Panc1 (cell line): ENCODE measurements around the gene SLC11A1. TPM values are rescaled to one million over a fixed set of nuclear protein-coding genes. Genes with fewer than 3 reads are reported as not detected.
A peak's percentile ranks its signal among the peaks of the same experiment; 100 is the strongest.

Source experiments
- ATAC-seq: fragments of 200-7000 bp; cut with Tn5 transposase; 2 replicates; pipeline ENCODE4 v1.9.1; 2020; ENCODE audit warnings: mild to moderate bottlenecking, moderate library complexity
- BruUV-seq: library from RNA; stranded (reverse); fragments of 400-500 nt; replicated peaks from 2 replicates; lab custom pipeline; 2021; lab: Mats Ljungman, UMichigan
- CTCF ChIA-PET: fragments of 300-600 bp; sonication (Branson Sonifier 250); formaldehyde crosslinking; loops from one replicate; lab custom pipeline; 2022; ENCODE audit warnings: antibody characterized with exemption; lab: Charles Lee
- POLR2A ChIA-PET: fragments of 300-600 bp; sonication (Branson Sonifier 250); formaldehyde crosslinking; loops from one replicate; lab custom pipeline; 2022; ENCODE audit warnings: antibody characterized with exemption; lab: Charles Lee
- DNase-seq: peaks from one replicate; pipeline ENCODE4 v3.0.0-alpha.2; 2010; ENCODE audit warnings: low read depth, low spot score
- H3K27ac ChIP-seq: 2 replicates; pipeline ENCODE4 v1.5.1; 2011; ENCODE audit warnings: mild to moderate bottlenecking, low read length, inconsistent platforms
- H3K27me3 ChIP-seq: fragments of 200-500 bp; sonication (Bioruptor generic); 2 replicates; pipeline ENCODE4 v1.6.0; 2014; ENCODE audit warnings: low read length, inconsistent platforms; ENCODE audit not compliant: control insufficient read depth, insufficient read depth
- H3K36me3 ChIP-seq: fragments of 200-500 bp; sonication (Bioruptor generic); 2 replicates; pipeline ENCODE4 v1.5.1; 2014; ENCODE audit warnings: inconsistent platforms, mild to moderate bottlenecking, low read length, moderate library complexity; ENCODE audit not compliant: control insufficient read depth, insufficient read depth
- H3K4me1 ChIP-seq: 2 replicates; pipeline ENCODE4 v1.5.1; 2011; ENCODE audit warnings: inconsistent platforms, mild to moderate bottlenecking, low read length, moderate library complexity; ENCODE audit not compliant: control insufficient read depth, insufficient read depth
- H3K4me3 ChIP-seq, 2 experiments: 2 replicates each; pipeline ENCODE4 v1.5.1; 2011 to 2012; ENCODE audit warnings: low read depth in 2 of 2, low read length in 2 of 2, mild to moderate bottlenecking in 2 of 2, inconsistent platforms in 1 of 2, moderate library complexity in 1 of 2
- H3K9me3 ChIP-seq: fragments of 200-500 bp; sonication (Bioruptor generic); 2 replicates; pipeline ENCODE4 v1.5.1; 2014; ENCODE audit warnings: low read depth, mild to moderate bottlenecking, inconsistent platforms, low read length, moderate library complexity; ENCODE audit not compliant: control insufficient read depth, insufficient read depth
- POLR2AphosphoS5 ChIP-seq: IDR thresholded peaks from 2 replicates; pipeline ENCODE4 v1.6.1; 2012; ENCODE audit warnings: mild to moderate bottlenecking, low read depth, low read length, moderate library complexity
- SIN3A ChIP-seq: IDR thresholded peaks from 2 replicates; pipeline ENCODE4 v1.6.1; 2012; ENCODE audit warnings: low read depth, mild to moderate bottlenecking, low read length, moderate library complexity, borderline replicate concordance; ENCODE audit not compliant: insufficient read depth
- TCF7L2 ChIP-seq: IDR thresholded peaks from 2 replicates; pipeline ENCODE4 v1.6.1; 2011; ENCODE audit warnings: mild to moderate bottlenecking, low read depth, low read length, inconsistent platforms
- in situ Hi-C: cut with HindIII; loops from 2 replicates; pipeline ENCODE4 v1.10.0; 2016; ENCODE audit warnings: low sequenced_read_pairs, low pct_unique_long_range_greater_than_20kb
- intact Hi-C: fragments of 100-400 bp; cut with micrococcal nuclease; formaldehyde crosslinking; loops from one replicate; pipeline ENCODE4 v1.10.0; 2022; ENCODE audit not compliant: unreplicated experiment
- total RNA-seq: library from RNA; stranded (reverse); gene quantifications from one replicate; pipeline ENCODE4 v1.2.1, GENCODE V29; 2021; ENCODE audit not compliant: unreplicated experiment
- TF ChIP-seq, protein P1 (sequence below): fragments of 450-650 bp; IDR thresholded peaks from 2 replicates; pipeline ENCODE4 v1.5.1; 2017; ENCODE audit warnings: mild to moderate bottlenecking
- TF ChIP-seq, protein P2 (sequence below), 2 experiments: IDR thresholded peaks; 2 replicates each; pipeline ENCODE4 v1.6.1; 2011 to 2012; ENCODE audit warnings: low read depth in 2 of 2, control low read depth in 1 of 2, low read length in 1 of 2, mild to moderate bottlenecking in 1 of 2, moderate library complexity in 1 of 2; ENCODE audit not compliant: insufficient read depth in 1 of 2

The SLC11A1 gene
- total RNA-seq, 1 experiment from 2014 or later = 0.31 TPM

DNA sequence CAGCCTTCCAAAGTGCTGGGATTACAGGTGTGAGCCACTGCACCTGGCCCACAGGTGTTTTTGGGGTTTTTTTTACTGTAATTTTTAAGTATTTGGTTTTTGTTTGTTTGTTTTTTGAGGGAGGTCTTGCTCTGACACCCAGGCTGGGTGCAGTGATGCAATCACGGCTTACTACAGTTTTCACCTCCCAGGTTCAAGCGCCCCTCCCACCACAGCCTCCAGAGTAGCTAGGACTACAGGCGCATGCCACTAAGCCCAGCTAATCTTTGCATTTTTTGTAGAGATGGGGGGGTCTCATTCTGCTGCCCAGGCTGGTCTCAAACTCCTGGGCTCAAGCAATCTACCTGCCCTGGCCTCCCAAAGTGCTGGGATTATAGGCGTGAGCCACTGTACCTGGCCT, 7.3 kb upstream of the SLC11A1 start:
- ATAC-seq (no peak), DNase-seq (no peak)
- no TSS peak for BruUV-seq
- ChIA-PET POLR2A (no interaction called here), CTCF (interaction anchor here (0.6 kb wide), 1 partner anchor 203 kb away, joined by 3 read pairs; no protein-coding TSS in a partner anchor)
- Histone ChIP-seq H3K4me3 (no peak overlapping the region), H3K36me3 (no peaks in the 10 kb centered on the region), H3K27ac (no peak overlapping the region), H3K4me1 (no peaks in the 10 kb centered on the region), H3K9me3 (no peaks in the 10 kb centered on the region), H3K27me3 (no peaks in the 10 kb centered on the region)
- TF ChIP-seq, protein P1, sequence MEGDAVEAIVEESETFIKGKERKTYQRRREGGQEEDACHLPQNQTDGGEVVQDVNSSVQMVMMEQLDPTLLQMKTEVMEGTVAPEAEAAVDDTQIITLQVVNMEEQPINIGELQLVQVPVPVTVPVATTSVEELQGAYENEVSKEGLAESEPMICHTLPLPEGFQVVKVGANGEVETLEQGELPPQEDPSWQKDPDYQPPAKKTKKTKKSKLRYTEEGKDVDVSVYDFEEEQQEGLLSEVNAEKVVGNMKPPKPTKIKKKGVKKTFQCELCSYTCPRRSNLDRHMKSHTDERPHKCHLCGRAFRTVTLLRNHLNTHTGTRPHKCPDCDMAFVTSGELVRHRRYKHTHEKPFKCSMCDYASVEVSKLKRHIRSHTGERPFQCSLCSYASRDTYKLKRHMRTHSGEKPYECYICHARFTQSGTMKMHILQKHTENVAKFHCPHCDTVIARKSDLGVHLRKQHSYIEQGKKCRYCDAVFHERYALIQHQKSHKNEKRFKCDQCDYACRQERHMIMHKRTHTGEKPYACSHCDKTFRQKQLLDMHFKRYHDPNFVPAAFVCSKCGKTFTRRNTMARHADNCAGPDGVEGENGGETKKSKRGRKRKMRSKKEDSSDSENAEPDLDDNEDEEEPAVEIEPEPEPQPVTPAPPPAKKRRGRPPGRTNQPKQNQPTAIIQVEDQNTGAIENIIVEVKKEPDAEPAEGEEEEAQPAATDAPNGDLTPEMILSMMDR = no peak
- TF ChIP-seq POLR2AphosphoS5 (no peak), SIN3A (no peak), TCF7L2 (no peak)
- TF ChIP-seq, protein P2, sequence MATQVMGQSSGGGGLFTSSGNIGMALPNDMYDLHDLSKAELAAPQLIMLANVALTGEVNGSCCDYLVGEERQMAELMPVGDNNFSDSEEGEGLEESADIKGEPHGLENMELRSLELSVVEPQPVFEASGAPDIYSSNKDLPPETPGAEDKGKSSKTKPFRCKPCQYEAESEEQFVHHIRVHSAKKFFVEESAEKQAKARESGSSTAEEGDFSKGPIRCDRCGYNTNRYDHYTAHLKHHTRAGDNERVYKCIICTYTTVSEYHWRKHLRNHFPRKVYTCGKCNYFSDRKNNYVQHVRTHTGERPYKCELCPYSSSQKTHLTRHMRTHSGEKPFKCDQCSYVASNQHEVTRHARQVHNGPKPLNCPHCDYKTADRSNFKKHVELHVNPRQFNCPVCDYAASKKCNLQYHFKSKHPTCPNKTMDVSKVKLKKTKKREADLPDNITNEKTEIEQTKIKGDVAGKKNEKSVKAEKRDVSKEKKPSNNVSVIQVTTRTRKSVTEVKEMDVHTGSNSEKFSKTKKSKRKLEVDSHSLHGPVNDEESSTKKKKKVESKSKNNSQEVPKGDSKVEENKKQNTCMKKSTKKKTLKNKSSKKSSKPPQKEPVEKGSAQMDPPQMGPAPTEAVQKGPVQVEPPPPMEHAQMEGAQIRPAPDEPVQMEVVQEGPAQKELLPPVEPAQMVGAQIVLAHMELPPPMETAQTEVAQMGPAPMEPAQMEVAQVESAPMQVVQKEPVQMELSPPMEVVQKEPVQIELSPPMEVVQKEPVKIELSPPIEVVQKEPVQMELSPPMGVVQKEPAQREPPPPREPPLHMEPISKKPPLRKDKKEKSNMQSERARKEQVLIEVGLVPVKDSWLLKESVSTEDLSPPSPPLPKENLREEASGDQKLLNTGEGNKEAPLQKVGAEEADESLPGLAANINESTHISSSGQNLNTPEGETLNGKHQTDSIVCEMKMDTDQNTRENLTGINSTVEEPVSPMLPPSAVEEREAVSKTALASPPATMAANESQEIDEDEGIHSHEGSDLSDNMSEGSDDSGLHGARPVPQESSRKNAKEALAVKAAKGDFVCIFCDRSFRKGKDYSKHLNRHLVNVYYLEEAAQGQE (IDR thresholded peaks at IDR 0.05; ENCODE audit: insufficient read depth in 1 of 2, low read depth in 2 of 2, low read length in 1 of 2) = no peak
- in situ Hi-C loops = no loop called here
- intact Hi-C loops = no loop called here

DNA sequence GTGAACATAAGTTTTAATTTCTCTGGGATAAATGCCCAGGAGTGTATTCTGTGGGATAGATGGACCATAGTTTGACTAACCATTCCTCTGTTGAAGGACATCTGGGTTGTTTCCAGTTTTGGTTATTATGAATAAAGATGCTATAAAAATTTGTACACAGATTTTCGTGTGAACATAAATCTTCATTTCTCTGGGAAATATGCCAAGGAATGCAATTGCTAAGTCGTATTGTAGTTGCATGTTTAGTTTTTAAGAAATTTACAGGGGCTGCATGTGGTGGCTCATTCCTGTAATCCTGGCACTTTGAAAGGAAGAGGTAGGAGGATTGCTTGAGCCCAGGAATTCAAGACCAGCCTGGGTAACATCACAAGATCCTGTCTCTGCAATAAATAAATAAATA, 6.9 kb upstream of the SLC11A1 start:
- intact Hi-C loops (no loop called here), in situ Hi-C loops (no loop called here)
- Histone ChIP-seq H3K4me1 (no peaks in the 10 kb centered on the region), H3K36me3 (no peaks in the 10 kb centered on the region), H3K9me3 (no peaks in the 10 kb centered on the region), H3K4me3 (no peak overlapping the region), H3K27me3 (no peaks in the 10 kb centered on the region), H3K27ac (no peak overlapping the region)
- TF ChIP-seq SIN3A (no peak), POLR2AphosphoS5 (no peak), TCF7L2 (no peak)
- TF ChIP-seq, protein P1 = no peak
- TF ChIP-seq, protein P2 (IDR thresholded peaks at IDR 0.05; ENCODE audit: insufficient read depth in 1 of 2, low read depth in 2 of 2, low read length in 1 of 2) = no peak
- ChIA-PET POLR2A (no interaction called here), CTCF (no interaction called here)
- BruUV-seq = no TSS peak
- no peak for DNase-seq
- ATAC-seq = peak; percentile 39; the same call in 1 of the 2 replicates
